Endodermal cell (in vitro differentiated cells): ENCODE results near the gene IZUMO4. TPM values are rescaled to one million over a fixed set of nuclear protein-coding genes. Genes with fewer than 3 reads are reported as not detected.
"Not testable (repeated sequence)": the region's sequence is repeated elsewhere in the genome, so short reads cannot be mapped to it uniquely, and the experiment has no call there.

Source experiments
- DNase-seq: peaks from one replicate; pipeline ENCODE4 v3.0.0-alpha.2; 2017
- H3K27ac ChIP-seq: 2 replicates; pipeline ENCODE4 v1.5.1; 2013; ENCODE audit warnings: mild to moderate bottlenecking, low read depth, low read length, moderate library complexity
- H3K27me3 ChIP-seq: 2 replicates; pipeline ENCODE4 v1.6.1; 2013; ENCODE audit warnings: mild to moderate bottlenecking, low read length, moderate library complexity; ENCODE audit not compliant: insufficient read depth, control insufficient read depth, poor library complexity, severe bottlenecking
- H3K36me3 ChIP-seq: 2 replicates; pipeline ENCODE4 v1.7.0; 2013; ENCODE audit warnings: mild to moderate bottlenecking, low read length, moderate library complexity; ENCODE audit not compliant: control insufficient read depth, insufficient read depth
- H3K4me1 ChIP-seq: one replicate; pipeline ENCODE4 v1.7.0; 2013; ENCODE audit warnings: low read length; ENCODE audit not compliant: control insufficient read depth, insufficient read depth
- H3K4me3 ChIP-seq: 2 replicates; pipeline ENCODE4 v1.5.1; 2013; ENCODE audit warnings: mild to moderate bottlenecking, low read length, moderate library complexity
- H3K9ac ChIP-seq: 2 replicates; pipeline ENCODE4 v1.6.1; 2013; ENCODE audit warnings: mild to moderate bottlenecking, low read length, moderate library complexity; ENCODE audit not compliant: poor library complexity, severe bottlenecking; ENCODE audit errors: extremely low read depth
- H3K9me3 ChIP-seq: 2 replicates; pipeline ENCODE4 v1.6.1; 2013; ENCODE audit warnings: mild to moderate bottlenecking, low read length, moderate library complexity; ENCODE audit not compliant: control insufficient read depth
- H3K27ac Mint-ChIP-seq: 2 replicates; pipeline ENCODE4 v1.8.0; 2020; ENCODE audit warnings: mixed read lengths
- H3K27me3 Mint-ChIP-seq: 2 replicates; pipeline ENCODE4 v1.8.0; 2021; ENCODE audit warnings: mild to moderate bottlenecking, mixed read lengths; ENCODE audit not compliant: insufficient read depth
- H3K36me3 Mint-ChIP-seq: 2 replicates; pipeline ENCODE4 v1.8.0; 2020; ENCODE audit warnings: low read depth, mixed read lengths
- H3K4me1 Mint-ChIP-seq: 2 replicates; pipeline ENCODE4 v1.8.0; 2020; ENCODE audit warnings: mixed read lengths
- H3K4me3 Mint-ChIP-seq: 2 replicates; pipeline ENCODE4 v1.8.0; 2020; ENCODE audit warnings: mild to moderate bottlenecking, moderate library complexity, mixed read lengths
- H3K9me3 Mint-ChIP-seq: 2 replicates; pipeline ENCODE4 v1.8.0; 2020; ENCODE audit warnings: mild to moderate bottlenecking, mixed read lengths
- CTCF ChIP-seq: fragments of 200-600 bp; sonication (generic); conservative IDR thresholded peaks from 2 replicates; pipeline ENCODE4 v1.5.0; 2021; ENCODE audit warnings: antibody characterized with exemption, mild to moderate bottlenecking
- WGBS, 2 experiments: methylation state at CpG; one replicate each; pipeline versions ENCODE4 v1.1.5 to v1.1.7; 2013; ENCODE audit warnings: missing lambda C conversion rate in 2 of 2, mixed read lengths in 1 of 2; ENCODE audit not compliant: insufficient coverage in 1 of 2, insufficient read length in 1 of 2; 5-methylcytosine and 5-hydroxymethylcytosine counted together
- total RNA-seq, 2 donors: library from RNA; stranded (reverse); fragmentation: NEBNext Ultra II Directional in 1 of 2; extraction: Animal tissue kit (Norgen Biotek cat#: 25700) in 1 of 2; gene quantifications; 2 replicates in 1 of 2; 3 replicates in 1 of 2; pipeline ENCODE4 v1.2.1, GENCODE V29; 2021

The IZUMO4 gene
- total RNA-seq, 2 donors from 2014 or later = 4.3 to 5.4 TPM

- no peaks in the 10 kb centered on the region for H3K27me3 Mint-ChIP-seq
- Histone ChIP-seq H3K27ac (no peak overlapping the region), H3K4me3 (no peak overlapping the region), H3K36me3 (peaks cover 70% of the 10 kb centered on the region), H3K9ac (no peak overlapping the region), H3K9me3 (no peaks in the 10 kb centered on the region), H3K27me3 (no peaks in the 10 kb centered on the region), H3K4me1 (no peaks in the 10 kb centered on the region)
- no peaks in the 10 kb centered on the region for H3K4me1 Mint-ChIP-seq
- DNase-seq = no peak
- no peaks in the 10 kb centered on the region for H3K9me3 Mint-ChIP-seq
- no peak overlapping the region for H3K27ac Mint-ChIP-seq
- TF ChIP-seq CTCF = no peak
- H3K36me3 Mint-ChIP-seq = peaks cover 64% of the 10 kb centered on the region
- no peak overlapping the region for H3K4me3 Mint-ChIP-seq
- 85 to 88% methylated on average over 19 of the region's 19 CpGs for WGBS, 2 experiments
Observed at GRCh38 chr19:2127758-2128157, 31.0 kb downstream of the IZUMO4 start.

GRCh38 chr19:2128252-2128651 lies 31.5 kb downstream of the IZUMO4 start:
- H3K9me3 Mint-ChIP-seq, H3K27me3 Mint-ChIP-seq, H3K27ac ChIP-seq, H3K4me1 ChIP-seq, DNase-seq, H3K4me3 Mint-ChIP-seq, H3K4me1 Mint-ChIP-seq, H3K27ac Mint-ChIP-seq, H3K9me3 ChIP-seq, H3K4me3 ChIP-seq, H3K27me3 ChIP-seq, H3K9ac ChIP-seq: not testable (repeated sequence)
- 82 to 89% methylated on average over 3 to 21 of the region's 34 CpGs for WGBS, 2 experiments
- peaks cover 70% of the 10 kb centered on the region for H3K36me3 ChIP-seq
- H3K36me3 Mint-ChIP-seq = peaks cover 64% of the 10 kb centered on the region

GRCh38 chr19:2129022-2129421 lies 32.3 kb downstream of the IZUMO4 start:
- Histone ChIP-seq H3K9ac (no peak overlapping the region), H3K36me3 (peaks cover 68% of the 10 kb centered on the region), H3K4me1 (no peaks in the 10 kb centered on the region), H3K9me3 (no peaks in the 10 kb centered on the region), H3K27me3 (no peaks in the 10 kb centered on the region), H3K27ac (no peak overlapping the region), H3K4me3 (no peak overlapping the region)
- Mint-ChIP-seq H3K27ac (no peak overlapping the region), H3K9me3 (no peaks in the 10 kb centered on the region), H3K27me3 (no peaks in the 10 kb centered on the region), H3K4me3 (no peak overlapping the region), H3K36me3 (peaks cover 65% of the 10 kb centered on the region), H3K4me1 (no peaks in the 10 kb centered on the region)
- DNase-seq = no peak
- no peak for TF ChIP-seq CTCF
- WGBS, 2 experiments = 94 to 95% methylated on average over 4 to 21 of the region's 21 CpGs

GRCh38 chr19:2129486-2129885 lies 32.8 kb downstream of the IZUMO4 start:
- Histone ChIP-seq H3K9ac (no peak overlapping the region), H3K27me3 (no peaks in the 10 kb centered on the region), H3K36me3 (peaks cover 66% of the 10 kb centered on the region), H3K27ac (no peak overlapping the region), H3K4me1 (no peaks in the 10 kb centered on the region), H3K4me3 (no peak overlapping the region), H3K9me3 (no peaks in the 10 kb centered on the region)
- Mint-ChIP-seq H3K36me3 (peaks cover 62% of the 10 kb centered on the region), H3K27ac (no peak overlapping the region), H3K4me3 (no peak overlapping the region), H3K9me3 (no peaks in the 10 kb centered on the region), H3K4me1 (no peaks in the 10 kb centered on the region), H3K27me3 (no peaks in the 10 kb centered on the region)
- WGBS, 2 experiments = 95 to 97% methylated on average over 10 to 11 of the region's 11 CpGs
- DNase-seq = no peak
- no peak for TF ChIP-seq CTCF
